ENCODE measurements around the gene MAP3K13. TPM values are rescaled to one million over a fixed set of nuclear protein-coding genes. Genes with fewer than 3 reads are reported as not detected.

The MAP3K13 gene
- total RNA-seq, 1 experiment from 2014 or later: 10.6 TPM

GRCh38 chr3:185353225-185353624 lies 9.7 kb upstream of the MAP3K13 start:
- no peaks in the 10 kb centered on the region for H3K36me3 Mint-ChIP-seq (ENCODE audit: insufficient read depth in 1 of 3, low read depth in 3 of 3)
- H3K4ac ChIP-seq (ENCODE audit: low read depth, low read length): no peak overlapping the region
- H3K14ac ChIP-seq (ENCODE audit: insufficient read depth, low read length): no peak overlapping the region
- no peak overlapping the region for H2BK120ac ChIP-seq (ENCODE audit: low read depth, low read length, poor library complexity, severe bottlenecking)
- no peak overlapping the region for H4K91ac ChIP-seq (ENCODE audit: insufficient read length, low read depth, low read length)
- no peak overlapping the region for H4K5ac ChIP-seq (ENCODE audit: insufficient read length, low read depth, low read length)
- H2BK5ac ChIP-seq (ENCODE audit: insufficient read length, low read length): no peak overlapping the region
- no peaks in the 10 kb centered on the region for H3K9me3 ChIP-seq (ENCODE audit: control insufficient read depth, low read depth, low read length)
- no peak overlapping the region for H2AK5ac ChIP-seq (ENCODE audit: insufficient read length, low read length)
- no peaks in the 10 kb centered on the region for H3K9me3 Mint-ChIP-seq
- TF ChIP-seq CTCF (conservative IDR thresholded peaks at IDR 0.05): no peak
- H3K79me2 ChIP-seq (ENCODE audit: insufficient read depth, low read length): no peaks in the 10 kb centered on the region
- no peaks in the 10 kb centered on the region; the same call in 1 of the 2 replicates for H3K4me1 ChIP-seq (ENCODE audit: insufficient read depth, low read length)
- no peak overlapping the region for H2BK15ac ChIP-seq (ENCODE audit: low read depth, low read length)
- H3K79me1 ChIP-seq (ENCODE audit: insufficient read depth, low read depth, low read length, poor library complexity, severe bottlenecking): no peaks in the 10 kb centered on the region
- no peak overlapping the region for H3K4me2 ChIP-seq (ENCODE audit: insufficient read depth, insufficient read length, low read length)
- peaks cover 67% of the 10 kb centered on the region for H3K27me3 Mint-ChIP-seq (ENCODE audit: low read depth)
- H4K8ac ChIP-seq (replicated peaks; ENCODE audit: insufficient read length, low read depth, low read length): no peak overlapping the region
- no peak overlapping the region for H3K23ac ChIP-seq (ENCODE audit: insufficient read length, low read depth, low read length)
- H3K27ac ChIP-seq (ENCODE audit: insufficient read length, low read depth, low read length): no peak overlapping the region
- no CpG with 5 or more reads among the region's 5 CpGs for WGBS (ENCODE audit: extremely low coverage, insufficient read length, low lambda C conversion rate)
- no peak for DNase-seq
- no peak overlapping the region for H3K9ac ChIP-seq (ENCODE audit: extremely low read depth, insufficient read length, low read length)
- no peak overlapping the region for H3K18ac ChIP-seq (ENCODE audit: insufficient read length, low read depth, low read length)
- H3K23me2 ChIP-seq (ENCODE audit: insufficient read length, low read depth, low read length, poor library complexity, severe bottlenecking): no peaks in the 10 kb centered on the region
- no peak overlapping the region for H2BK12ac ChIP-seq (ENCODE audit: insufficient read length, low read depth, low read length)
- no peak overlapping the region for H3K56ac ChIP-seq (ENCODE audit: insufficient read length, low read depth, low read length)
- no peak overlapping the region for H3T11ph ChIP-seq (ENCODE audit: low read length)
- no peaks in the 10 kb centered on the region; the same call in 1 of the 2 replicates for H3K27me3 ChIP-seq (ENCODE audit: insufficient read depth, low read length)
- H2AFZ ChIP-seq (ENCODE audit: low read length): no peak overlapping the region
- H2BK20ac ChIP-seq (ENCODE audit: low read depth, low read length, poor library complexity, severe bottlenecking): no peak overlapping the region
- no peak overlapping the region for H3K4me3 Mint-ChIP-seq
- H3K27ac Mint-ChIP-seq: no peak overlapping the region
- H3K4me1 Mint-ChIP-seq: no peaks in the 10 kb centered on the region
- H4K20me1 ChIP-seq (ENCODE audit: control insufficient read depth, insufficient read depth, insufficient read length): no peaks in the 10 kb centered on the region

Data from H9 (cell line).